Thyroid gland (tissue), 4 donors: Measurements from ENCODE around the gene CCDC149.

Source experiments
- CTCF ChIP-seq, 6 experiments: fragments of 200-600 bp in 3 of 6; fragments of 450-650 bp in 3 of 6; sonication (generic) in 3 of 6; IDR thresholded peaks; one replicate each; pipeline ENCODE4 v1.5.1; 2016 to 2019; ENCODE audit warnings: antibody characterized with exemption in 6 of 6, mild to moderate bottlenecking in 2 of 6, inconsistent platforms in 1 of 6, moderate library complexity in 1 of 6
- POLR2A ChIP-seq, 2 donors: fragments of 450-650 bp; IDR thresholded peaks; one replicate each; pipeline ENCODE4 v1.6.1; 2017; ENCODE audit warnings: antibody characterized with exemption in 2 of 2, mild to moderate bottlenecking in 2 of 2, moderate library complexity in 1 of 2

- no peak for TF ChIP-seq POLR2A (IDR thresholded peaks at IDR 0.05)
- TF ChIP-seq CTCF (IDR thresholded peaks at IDR 0.05): no peak
These were observed 137.7 kb downstream of the CCDC149 start for GRCh38 chr4:24775032-24775605.
